Astrocyte (in vitro differentiated cells and primary cell): ENCODE results near the gene DGUOK.

Source experiments
- CTCF ChIP-seq: IDR thresholded peaks from 2 replicates; pipeline ENCODE4 v1.5.1; 2011; ENCODE audit warnings: low read depth, mild to moderate bottlenecking, inconsistent platforms, low read length, moderate library complexity; ENCODE audit not compliant: insufficient read depth
- EZH2 ChIP-seq: IDR thresholded peaks from 2 replicates; pipeline ENCODE4 v1.6.1; 2012; ENCODE audit warnings: mild to moderate bottlenecking, low read length, inconsistent platforms; ENCODE audit not compliant: insufficient read depth

- TF ChIP-seq CTCF (no peak), EZH2 (no peak)
Measured at GRCh38 chr2:73892631-73893329, 33.9 kb upstream of the DGUOK start, which contains the start of gene ACTG2.
